GM21619 (cell line): ENCODE data around the gene DENND1A.
"Not testable (repeated sequence)": the region's sequence is repeated elsewhere in the genome, so short reads cannot be mapped to it uniquely, and the experiment has no call there.

ENCODE experiments used
- ATAC-seq: cut with Tn5 transposase; IDR thresholded peaks from one replicate; pipeline ENCODE4 v1.9.1; 2021; ENCODE audit not compliant: unreplicated experiment

DENND1A gene

GRCh38 chr9:123739902-123740301 is 190.0 kb downstream of the DENND1A start:
- no peak for ATAC-seq

- no peak for ATAC-seq
These were observed 190.5 kb downstream of the DENND1A start for GRCh38 chr9:123739387-123739786.

DNA sequence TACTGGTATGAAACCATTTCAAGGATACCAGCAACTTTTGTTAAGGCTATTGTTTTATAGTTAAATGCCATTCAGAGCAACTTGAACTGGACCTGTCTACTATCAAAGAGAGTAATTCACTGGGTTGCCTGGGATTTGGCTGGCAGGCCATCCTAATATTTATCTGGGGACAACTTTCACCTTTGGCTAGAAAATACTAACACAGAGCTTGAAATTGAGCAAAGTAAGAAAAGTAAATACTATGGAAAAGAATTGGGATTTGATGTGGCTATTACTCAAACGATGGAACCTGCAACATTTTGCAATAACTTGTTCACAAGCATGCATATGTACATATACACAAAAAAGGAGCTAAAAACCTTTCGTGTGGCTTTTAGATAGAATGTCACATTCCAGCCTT is 191.3 kb downstream of the DENND1A start:
- no peak for ATAC-seq

DNA sequence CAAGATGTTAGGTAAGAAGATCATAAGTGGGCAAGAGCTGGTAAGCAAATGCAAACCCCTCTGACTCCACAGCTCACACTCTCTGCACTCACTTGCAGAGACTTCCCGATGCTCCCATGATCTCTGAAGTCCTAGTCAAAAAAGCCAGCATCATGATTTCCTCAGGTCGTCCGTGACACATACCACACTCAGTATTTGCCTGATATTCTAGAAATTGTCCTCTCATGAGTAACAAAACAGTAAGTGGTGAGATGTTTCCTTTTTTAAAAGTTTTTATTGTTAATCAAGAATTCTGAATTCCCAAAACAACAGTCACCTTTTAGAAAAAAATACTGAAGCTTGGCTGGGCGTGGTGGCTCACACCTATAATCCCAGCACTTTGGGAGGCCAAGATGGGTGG is 194.6 kb downstream of the DENND1A start:
- no peak for ATAC-seq

- ATAC-seq = not testable (repeated sequence)
These were observed 201.4 kb downstream of the DENND1A start for GRCh38 chr9:123728571-123728970.

DNA sequence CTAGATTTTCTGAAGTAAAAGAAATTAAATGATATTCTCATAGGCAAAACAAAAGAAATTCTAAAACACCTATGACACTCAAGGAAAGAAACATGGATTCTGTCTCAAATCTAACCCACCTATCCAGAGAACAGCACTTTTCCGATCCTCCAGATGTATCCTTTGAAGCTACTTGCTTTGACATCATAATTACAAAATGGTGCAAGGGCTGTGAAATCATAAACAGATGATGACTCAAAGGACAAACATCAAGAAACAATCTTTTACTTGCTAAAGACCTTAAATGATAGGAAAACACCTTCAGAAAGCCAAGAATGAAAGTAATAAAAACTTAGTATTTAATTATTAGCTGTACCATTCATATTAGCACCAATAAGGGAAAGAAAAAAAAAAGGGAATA is 202.6 kb downstream of the DENND1A start:
- no peak for ATAC-seq

GRCh38 chr9:123725389-123725788 is 204.5 kb downstream of the DENND1A start:
- no peak for ATAC-seq

- ATAC-seq = no peak
These were observed 205.6 kb downstream of the DENND1A start for GRCh38 chr9:123724211-123724796.

DNA sequence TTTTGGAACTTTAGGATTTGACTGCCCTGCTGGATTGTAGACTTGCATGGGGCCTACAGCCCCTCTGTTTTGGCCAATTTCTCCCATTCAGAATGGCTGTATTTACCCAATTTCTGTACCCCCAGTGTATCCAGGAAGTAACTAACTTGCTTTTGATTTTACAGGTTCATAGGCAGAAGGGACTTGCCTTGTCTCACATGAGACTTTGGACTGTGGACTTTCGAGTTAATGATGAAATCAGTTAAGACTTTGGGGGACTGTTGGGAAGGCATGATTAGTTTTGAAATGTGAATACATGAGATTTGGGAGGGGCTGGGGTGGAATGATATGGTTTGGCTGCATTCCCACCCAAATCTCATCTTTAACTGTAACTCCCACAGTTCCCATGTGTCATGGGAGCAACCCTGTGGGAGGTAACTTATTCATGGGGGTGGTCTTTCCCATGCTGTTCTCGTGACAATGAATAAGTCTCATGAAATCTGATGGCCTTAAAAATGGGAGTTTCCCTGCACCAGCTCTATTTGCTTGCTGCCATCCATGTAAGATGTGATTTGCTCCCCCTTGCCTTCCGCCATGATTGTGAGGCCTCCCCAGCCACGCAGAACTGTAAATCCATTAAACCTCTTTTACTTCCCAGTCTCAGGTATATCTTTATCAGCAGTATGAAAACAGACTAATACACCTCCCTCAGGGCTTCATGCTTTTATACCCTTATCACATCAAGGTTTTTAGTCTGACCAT is 206.6 kb downstream of the DENND1A start:
- ATAC-seq = no peak

DNA sequence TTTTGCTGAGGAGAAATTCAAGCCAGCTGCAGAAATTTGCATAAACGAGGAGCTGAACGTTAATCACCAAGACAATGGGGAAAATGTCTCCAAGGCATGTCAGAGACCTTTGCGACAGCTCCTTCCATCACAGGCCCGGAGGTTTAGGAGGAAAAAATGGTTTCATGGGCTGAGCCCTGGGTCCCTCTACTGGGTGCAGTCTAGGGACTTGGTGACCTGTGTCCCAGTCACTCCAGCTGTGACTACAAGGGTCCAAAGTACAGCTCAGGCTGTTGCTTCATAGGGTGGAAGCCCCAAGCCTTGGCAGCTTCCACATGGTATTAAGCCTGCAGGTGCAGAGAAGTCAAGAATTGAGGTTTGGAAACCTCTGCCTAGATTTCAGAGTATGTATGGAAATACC is 207.5 kb downstream of the DENND1A start:
- no peak for ATAC-seq

GRCh38 chr9:123718188-123718587 is 211.7 kb downstream of the DENND1A start:
- no peak for ATAC-seq

GRCh38 chr9:123717581-123718175 is 212.2 kb downstream of the DENND1A start:
- ATAC-seq = no peak

- ATAC-seq = no peak
These were observed 213.5 kb downstream of the DENND1A start for GRCh38 chr9:123716339-123716945.

GRCh38 chr9:123715258-123715657 is 214.7 kb downstream of the DENND1A start:
- no peak for ATAC-seq

GRCh38 chr9:123713282-123713681 is 216.6 kb downstream of the DENND1A start:
- no peak for ATAC-seq

DNA sequence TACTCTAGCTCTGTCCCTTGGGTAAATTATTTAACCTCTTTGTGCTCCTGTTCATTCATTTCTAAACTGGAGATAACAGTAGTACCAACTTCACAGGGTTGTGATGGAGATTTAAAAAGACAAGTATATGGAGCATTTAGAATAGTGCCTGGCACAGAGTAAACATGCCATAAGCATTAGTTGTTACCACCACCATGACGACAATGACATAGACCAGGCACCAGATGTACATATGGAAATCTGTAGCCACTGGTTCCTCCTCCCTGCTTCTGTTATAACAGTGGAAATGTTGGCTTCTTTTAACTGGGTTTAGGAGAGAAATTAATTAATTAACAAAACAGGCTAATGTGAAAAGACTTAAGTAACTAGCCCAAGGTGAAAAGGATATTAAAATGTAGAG is 217.5 kb downstream of the DENND1A start:
- ATAC-seq = no peak

GRCh38 chr9:123710299-123710698 is 219.6 kb downstream of the DENND1A start:
- ATAC-seq = no peak

DNA sequence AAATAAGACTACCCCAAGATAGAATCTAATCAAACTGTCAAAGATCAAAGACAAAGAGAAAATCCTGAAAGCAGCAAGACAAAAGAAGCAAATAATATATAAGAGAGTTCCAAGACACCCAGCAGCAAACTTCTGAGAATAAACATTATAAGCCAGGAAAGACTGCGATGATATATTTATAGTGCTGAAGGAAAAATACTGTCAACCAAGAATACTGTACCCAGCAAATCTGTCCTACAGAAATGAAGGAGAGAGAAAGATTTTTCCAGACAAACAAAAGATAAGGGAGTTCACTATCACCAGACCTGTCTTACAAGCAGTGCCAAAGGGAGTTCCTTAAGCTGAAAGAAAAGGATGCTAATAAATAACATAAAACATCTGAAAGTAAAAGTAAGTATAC is 227.4 kb downstream of the DENND1A start:
- ATAC-seq = no peak

- ATAC-seq = no peak
These were observed 232.2 kb downstream of the DENND1A start for GRCh38 chr9:123697686-123698085.

DNA sequence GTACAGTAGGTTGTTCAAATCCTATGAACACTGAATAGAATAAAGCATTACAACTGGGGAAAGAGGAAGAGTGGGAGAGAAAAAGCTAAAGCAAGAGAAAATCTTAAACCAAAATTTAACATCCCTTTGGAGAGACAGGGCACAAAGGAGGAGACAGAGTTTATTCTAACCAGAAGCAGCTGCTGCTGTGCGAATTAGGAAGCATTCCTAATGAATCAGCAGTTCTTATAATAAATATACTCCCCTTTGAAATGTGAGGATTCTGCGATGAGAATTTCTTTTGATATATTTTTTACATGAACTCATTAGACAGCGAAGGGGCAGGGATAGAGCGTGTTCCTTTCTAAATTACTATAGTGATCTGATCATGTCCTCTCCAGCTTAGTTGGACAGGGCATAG is 233.4 kb downstream of the DENND1A start:
- ATAC-seq = no peak

DNA sequence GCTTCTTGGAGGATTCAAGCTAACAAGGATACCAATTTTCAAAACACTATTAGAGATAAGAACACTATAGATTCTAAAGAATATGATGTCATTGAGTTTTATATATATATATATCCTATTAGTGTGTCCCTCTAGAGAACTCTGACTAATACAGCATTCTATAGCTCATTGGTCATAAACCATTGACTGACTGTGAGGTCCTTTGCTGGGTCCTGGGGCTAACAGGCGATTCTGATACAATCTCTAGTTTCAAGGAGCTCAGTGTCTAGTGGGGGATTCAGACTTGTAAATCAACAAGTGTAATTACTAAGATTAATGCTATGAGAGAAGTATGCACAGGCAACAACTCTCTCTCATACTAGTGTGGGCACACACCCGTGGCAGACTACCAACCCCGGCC is 234.5 kb downstream of the DENND1A start:
- ATAC-seq = no peak

- ATAC-seq = no peak
These were observed 238.1 kb downstream of the DENND1A start for GRCh38 chr9:123691765-123692303.
